Activated CD8-positive, alpha-beta memory T cell treated with anti-CD3 and anti-CD28 coated beads, Interleukin-2, amount 50 U/mL, for 48 hours (primary cell): Measurements from ENCODE around the gene ADAMTS13.

ENCODE experiments used
- DNase-seq: peaks from one replicate; pipeline ENCODE4 v3.0.0-alpha.2; 2020

ADAMTS13 gene

DNA sequence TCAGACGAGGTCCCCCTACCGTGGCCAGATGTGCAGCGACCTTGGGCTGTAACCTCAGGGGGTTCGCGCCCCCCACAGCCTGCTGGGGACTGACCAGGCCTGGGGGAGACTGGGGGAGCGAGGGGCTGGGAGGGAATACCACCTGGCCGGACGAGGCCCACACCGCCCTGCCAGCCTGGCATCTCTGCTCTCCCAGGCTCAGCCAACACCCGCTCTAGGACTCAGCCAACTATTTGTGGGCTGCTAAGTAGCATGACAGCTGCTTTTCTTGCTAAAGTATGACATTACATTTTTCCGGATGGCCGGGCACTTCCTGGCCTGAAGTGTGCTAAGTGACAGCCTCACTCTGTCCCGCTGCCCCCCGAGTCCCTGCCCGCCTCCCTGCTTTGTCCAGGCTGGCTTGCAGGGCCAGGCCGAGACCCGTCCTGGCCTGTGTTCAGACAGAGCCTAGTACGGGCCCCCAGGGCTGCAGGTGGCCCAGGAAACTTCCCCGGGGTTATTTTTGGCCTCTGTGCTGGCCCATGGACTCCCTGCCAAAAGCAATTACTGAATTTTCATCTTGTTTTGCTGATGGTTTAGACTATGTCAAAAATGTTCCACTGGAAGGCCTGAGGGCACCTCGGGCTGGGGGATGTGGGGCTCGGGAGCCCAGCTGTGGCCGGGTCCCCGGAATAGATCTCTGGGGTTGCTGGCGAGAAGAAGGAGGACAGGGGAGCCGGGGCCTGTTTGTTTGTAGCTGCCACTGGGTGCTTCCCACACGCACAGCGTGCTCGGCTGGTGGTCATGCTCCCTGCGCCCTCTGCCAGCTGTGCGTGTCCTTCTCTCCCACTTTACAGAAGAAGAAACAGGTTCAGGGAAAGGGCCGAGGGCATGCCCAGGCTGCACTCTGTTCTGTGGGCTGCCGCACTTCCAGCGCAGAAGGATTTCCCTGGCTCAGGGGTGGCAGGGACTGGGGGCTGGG is 70.2 kb downstream of the ADAMTS13 start:
- no peak for DNase-seq

DNA sequence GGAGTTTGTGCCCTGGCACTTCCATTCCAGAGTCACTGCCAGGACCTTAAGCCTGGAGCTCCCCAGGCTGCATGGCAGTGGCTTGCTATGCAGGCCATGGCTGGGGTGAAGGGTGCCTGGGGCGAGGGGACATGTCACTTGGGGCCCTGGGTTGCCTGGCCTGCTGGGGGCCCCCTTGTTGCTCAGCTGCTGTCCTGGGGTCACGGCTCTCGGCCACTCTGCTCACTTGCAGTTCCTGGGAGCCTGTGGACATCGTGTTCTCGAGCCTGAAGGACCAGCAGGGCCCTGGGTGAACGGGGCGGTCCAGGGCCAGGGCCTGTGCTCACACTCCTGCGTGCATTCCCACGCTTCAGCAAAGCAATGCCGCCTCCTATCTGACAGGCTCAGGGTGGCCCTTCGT is 71.3 kb downstream of the ADAMTS13 start:
- no peak for DNase-seq

DNA sequence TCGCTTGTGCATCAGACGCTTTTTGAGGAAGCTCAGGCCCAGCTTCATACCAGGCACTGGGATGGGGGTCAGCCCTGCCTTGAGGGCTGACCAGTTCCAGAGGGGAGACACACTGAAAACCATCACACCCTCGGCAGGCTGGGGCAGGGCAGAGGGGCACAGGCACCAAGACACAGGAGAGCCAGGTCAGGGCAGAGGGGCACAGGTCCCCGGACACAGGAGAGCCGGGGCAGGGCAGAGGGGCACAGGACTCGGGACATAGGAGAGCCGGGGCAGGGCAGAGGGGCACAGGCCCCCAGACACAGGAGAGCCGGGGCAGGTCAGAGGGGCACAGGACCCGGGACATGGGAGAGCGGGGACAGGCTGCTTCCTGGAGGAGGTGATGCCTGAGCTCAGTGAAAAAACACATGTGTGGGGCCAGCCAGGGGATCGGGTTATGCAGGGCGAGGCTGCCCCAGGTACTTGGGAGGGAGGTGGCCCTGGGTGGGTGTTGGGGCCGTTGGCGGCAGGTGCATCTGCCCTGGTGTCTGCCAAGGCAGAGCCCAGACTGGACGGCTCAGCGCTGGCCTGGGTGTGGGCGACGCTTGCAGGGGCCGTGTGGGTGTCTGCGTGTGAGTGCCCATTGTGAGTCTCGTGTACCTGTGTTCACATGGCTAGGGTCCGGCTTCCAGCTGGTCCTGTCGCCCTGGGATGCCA is 71.8 kb downstream of the ADAMTS13 start:
- no peak for DNase-seq

DNA sequence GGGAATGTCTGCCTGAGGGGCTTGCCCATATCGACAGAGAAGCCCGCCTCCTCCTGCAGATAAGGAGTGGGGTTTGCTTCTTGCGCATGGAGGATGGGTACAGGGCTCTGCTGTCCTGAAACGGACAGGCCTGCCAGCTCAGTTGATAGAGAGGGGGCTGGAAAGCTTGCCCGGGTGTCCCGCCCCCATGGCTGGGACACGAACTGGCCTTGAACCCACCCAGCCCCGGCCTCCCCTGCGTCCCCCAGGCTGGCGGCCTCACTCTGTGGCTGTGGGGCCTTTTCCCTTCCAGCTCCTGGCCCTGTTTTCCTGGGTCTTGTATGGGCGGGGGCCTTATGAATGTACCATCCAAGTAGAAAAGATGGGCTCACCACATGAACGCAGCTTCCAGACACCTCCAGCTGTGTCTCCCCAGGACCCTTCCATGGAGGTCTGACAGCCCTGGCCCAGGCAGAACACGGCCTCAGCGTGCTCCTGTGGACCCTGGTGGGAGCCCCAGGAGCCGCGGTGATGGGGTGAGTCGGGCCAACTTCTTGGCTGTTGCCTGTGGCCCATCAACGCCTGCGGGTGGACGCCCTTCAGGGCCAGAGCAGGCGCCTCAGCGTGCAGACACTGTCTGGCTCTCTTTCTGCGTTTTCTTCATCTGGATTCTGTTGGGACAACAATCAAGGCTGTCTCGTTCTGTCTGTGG is 72.6 kb downstream of the ADAMTS13 start:
- DNase-seq, result no peak

DNA sequence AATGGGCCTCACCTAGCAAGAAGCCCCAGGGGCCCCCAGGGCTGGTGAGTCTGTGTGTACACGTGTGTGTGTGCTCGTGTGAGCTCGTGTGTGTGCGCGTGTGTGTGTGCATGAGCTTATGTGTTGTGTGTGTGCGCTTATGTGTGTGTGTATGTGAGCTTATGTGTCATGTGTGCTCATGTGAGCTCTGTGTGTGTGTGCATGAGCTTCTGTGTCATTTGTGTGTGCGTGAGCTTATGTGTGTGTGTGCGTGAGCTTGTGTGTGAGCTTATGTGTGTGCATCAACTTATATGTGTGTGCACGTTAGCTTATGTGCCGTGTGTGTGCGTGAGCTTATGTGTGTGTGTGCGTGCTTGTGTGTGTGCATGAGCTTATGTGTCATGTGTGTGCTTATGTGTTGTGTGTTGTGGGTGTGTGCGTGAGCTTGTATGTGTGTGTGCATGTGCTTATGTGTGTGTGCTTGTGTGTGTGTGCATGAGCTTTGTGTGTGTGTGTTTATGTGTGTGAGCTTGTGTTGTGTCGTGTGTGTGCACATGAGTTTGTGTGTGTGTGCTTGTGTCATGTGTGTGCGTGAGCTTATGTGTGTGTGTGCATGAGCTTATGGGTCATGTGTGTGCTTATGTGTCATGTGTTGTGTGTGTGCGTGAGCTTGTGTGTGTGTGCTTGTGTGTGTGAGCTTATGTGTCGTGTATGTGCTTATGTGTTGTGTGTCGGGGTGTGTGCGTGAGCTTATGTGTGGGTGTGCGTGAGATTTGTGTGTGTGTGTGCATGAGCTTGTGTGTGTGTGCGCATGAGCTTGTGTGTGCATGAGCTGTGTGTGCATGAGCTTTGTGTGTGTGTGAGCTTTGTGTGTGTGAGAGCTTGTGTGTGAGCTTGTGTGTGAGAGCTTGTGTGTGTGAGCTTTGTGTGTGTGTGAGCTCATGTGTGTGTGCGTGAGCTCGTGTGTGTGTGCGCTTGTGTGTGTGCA is 73.4 kb downstream of the ADAMTS13 start:
- DNase-seq, result no peak

DNA sequence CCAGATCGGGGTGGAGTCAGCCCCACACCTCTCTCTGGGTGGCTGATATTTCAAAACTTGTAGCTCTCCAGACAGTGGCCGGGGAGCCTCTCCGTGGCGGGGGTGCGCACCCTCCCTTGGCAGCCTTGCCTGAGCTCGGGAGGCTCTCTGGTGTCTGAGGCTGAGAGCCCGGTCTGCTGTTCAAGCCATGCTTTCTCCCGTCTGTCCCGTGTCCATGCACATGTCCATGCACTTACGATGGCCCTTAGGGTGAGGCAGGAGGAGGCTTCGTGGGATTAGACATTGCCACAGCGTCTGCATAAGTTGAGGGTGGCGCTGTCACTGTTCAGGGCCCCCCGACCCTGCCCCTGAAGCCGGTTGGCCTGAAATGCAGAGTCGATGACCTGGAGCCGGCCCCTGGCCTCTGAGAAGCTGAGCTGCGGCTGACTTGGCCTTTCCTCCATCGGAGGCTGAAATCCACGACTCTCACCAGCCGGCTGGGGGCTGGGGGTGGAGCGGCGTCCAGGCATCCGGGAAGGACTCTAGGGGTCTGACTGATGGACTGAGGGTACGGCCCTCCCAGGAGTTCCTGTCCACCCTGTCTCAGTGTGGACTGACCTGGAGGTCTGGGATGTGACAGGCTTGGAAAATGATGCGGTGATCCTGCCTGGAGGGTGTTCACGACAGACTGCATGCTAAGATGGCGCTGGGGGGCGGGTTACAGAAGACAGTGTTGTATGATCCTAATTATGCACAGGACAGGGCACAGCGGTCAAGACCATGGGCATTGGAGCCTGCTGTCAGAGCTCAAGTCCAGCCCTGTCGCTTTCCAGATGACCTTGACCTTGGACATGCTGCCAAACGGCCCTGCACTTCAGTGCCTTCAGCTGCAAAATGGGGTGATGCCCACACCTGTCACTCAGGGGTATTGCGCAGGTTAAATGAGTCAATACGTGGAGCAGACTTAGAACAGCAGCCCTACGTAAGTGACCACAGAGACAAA is 75.0 kb downstream of the ADAMTS13 start:
- DNase-seq, result no peak

DNA sequence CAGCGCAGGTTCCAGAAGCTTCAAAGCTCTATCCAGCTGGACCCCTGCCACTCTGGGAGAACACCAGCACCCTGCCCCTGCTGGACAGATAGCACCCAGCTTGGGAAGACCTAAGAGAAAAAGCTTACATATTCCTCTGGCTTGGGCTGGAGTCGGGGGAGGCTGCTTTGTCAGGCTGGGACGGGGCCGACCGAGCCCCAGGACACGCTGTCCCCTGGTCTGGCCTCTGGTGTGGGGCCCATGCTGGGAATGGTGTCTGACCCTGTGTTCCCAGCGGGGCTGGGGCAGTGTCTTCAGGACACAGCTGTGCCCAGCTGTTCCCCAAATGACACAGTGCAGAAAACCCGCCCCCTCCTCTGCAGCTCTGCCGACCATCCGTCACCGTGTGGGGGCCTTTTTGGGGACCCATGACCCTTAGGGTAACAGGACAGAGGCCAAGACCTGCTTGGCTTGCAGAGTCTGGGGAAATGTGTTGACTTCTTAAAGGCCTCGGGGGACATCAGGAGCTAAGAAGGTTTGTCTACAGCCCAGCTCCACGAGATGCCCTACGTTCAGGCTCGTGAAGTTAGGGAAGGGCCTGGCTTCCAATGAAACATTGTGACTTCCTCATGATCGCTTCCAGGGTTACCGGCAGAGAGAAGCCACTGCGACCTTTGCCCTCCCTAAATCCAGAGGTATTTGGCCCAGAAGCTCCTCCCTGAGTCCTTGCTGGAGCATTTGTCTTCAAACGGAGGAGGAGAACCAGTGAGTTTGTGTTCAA is 77.1 kb downstream of the ADAMTS13 start:
- DNase-seq, result no peak

DNA sequence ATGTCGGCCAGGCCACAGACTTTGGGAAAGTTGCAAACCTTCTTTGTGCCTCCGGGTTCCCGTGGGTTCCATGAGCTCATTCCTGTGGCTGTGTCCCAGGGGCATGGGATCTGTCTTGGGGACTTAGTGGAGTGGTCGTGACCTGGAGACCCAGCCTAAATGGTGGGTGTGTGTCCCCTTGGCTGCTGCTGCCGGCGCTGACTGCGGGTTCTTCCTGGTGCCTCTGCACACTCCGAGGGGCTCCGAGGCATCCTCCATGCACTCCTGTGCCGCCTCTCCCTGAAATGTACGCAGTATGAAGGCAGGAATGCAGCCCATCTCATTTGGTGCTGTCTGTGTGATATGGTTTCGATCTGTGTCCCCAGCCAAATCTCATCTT is 77.7 kb downstream of the ADAMTS13 start:
- no peak for DNase-seq

DNA sequence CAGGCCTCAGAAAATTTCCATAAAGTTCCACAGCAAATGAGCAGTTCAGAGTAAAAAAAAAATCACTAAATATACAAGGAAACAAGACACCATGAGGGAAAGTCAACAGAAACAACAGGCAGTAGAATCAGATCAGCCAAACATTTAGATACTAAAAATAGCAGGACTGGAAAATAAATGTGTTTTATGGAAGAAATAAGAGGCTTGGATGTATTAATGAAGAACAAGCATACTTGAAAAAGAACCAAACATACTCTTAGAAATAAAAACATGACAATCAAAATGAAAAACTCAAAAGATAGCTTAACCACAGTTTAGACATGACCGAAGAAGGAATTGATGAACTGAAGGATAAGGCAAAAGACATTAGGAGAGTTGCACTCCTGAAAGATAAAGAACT is 79.9 kb downstream of the ADAMTS13 start:
- DNase-seq, result no peak

DNA sequence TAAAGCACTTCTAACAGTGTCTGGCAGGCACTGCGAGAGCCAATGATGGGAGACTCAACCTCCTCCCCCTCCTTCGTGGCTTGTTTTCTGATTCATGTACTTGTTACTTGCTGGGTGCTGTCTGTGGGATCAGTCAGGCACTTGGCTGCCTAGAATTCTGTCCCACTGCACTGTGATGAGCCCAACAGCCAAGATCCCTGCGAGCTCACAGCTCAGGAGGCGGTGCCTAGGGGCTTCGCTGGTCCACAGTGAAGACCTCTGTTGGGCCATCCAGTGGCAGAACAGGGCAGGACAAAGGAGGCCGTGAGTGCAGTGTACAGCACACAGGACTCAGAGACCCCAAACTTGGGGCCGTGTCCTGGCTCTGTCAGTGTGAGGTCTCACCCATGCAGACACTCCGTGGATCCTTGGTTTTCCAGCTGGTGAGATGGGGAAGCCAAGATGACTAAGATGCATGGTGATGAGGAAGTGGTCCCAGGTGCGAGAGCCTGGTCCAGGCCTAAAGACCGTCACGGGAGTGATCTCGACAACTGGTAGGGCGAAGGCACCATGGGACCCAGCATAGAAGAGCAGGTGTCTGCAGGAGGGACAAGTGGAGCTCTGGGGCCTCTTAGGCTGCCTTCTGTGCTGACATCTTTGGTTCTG is 83.1 kb downstream of the ADAMTS13 start:
- no peak for DNase-seq

DNA sequence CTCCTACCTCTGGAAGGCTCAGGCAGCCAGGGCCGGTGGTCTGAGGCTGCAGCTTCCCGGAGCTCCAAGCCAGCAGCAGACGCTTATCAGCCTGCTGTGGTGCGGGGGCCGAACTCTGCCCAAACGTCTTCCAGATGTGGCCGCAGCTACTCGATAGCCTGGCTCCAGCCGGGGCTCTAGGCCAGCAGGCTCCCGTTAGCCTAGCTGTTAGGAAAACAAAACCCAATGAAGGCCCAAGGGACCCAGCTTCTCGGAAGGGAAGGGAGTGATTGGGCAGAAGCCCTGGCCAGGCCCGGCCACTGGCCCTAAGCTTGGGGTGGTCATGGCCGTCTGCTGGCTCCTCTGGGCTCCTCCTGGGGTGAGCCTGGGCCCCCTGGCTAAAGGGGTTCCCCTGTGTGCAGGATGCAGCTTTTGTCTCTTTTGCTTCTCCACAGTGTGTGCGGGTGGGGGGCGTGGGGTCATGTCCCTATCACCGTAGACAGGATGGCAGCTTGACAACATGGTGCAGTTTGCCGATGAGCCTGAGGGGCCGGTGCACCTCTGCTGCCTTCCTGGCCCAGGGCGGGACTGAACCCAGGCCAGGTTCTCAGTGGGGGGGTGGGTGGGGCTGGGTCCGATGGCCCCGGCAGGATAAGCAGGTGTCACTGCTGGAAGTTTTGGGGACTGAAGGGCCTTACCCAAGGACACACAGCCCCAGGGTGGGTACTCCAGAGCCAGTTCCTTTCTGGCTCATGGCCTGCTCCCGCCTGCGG is 83.9 kb downstream of the ADAMTS13 start:
- no peak for DNase-seq

DNA sequence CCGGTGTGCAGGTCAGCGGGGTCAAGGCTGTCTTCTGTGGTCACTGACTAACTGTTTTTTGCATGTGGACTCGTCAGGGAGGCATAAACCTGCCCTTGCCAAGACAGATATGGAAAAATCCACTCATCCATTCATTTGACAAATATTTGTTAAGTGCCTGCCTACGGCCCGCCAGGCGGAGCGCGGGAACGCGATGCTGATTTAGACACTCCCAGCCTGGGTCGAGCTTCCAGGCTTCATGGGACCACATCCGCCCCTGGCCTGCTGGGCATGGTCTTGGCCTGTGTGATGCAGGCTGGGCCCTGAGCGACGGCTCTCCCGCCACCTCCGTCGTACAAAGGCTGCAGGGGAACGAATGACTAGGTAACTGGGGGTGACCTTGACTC is 84.5 kb downstream of the ADAMTS13 start:
- no peak for DNase-seq

DNA sequence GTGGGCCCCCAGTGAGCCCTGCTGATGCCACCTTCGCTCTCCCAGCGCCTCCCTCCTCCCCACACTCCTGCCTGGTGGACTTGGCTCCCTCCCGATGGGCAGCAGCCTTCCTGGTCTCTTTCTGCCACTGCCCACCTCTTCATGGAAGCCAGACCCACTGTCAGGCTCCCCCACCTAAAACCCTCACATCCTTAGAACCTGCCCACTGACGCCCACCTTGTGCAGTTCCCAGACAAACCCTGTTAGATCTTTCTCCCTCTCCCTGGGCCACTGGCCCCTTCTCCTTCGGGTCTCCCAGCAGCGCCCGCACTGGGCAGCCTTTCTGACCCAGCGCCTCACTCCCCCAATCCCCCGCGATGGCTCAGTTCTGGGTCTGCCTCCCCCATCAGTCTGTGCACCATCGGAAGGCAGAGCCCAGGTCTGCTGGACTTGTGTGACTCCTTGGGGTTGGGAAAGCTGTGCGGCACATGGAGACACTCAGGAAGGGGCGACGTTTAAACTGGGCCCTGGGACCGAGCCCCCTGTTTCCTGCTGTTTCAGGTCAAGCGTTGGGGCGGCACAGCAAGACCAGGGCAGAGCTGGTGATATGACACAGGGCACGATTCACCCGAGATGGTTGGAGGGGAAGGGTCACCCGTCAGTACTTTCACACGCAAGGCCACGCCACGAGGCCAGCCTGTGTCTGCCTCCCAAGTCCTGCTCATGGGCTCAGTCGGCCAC is 85.2 kb downstream of the ADAMTS13 start:
- DNase-seq, result no peak

DNA sequence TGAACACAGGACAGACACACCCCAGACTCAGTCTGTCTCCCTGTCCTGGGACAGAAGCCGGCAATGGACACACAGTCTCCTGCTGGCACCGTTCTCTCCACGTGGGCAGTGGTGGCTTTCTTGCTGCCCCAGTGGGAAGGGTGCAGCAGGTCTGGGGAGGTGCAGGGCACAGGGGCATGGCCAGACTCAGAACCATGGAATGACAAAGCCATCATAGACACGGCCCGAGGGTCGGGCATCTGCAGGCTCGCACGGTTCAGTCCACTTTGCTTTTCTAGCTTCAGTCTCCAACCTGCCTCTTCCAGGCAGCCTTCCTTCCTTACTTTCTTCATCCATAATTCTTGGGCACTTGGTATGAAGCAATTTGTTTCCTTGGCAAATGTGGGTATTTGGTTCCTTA is 85.9 kb downstream of the ADAMTS13 start:
- DNase-seq, result no peak
